ENCODE data around the gene ALDH4A1. TPM values are rescaled to one million over a fixed set of nuclear protein-coding genes. Genes with fewer than 3 reads are reported as not detected.

ALDH4A1 gene
- total and polyA plus RNA-seq, 7 donors: 19.5 to 81.1 (median 31.9) TPM

DNA sequence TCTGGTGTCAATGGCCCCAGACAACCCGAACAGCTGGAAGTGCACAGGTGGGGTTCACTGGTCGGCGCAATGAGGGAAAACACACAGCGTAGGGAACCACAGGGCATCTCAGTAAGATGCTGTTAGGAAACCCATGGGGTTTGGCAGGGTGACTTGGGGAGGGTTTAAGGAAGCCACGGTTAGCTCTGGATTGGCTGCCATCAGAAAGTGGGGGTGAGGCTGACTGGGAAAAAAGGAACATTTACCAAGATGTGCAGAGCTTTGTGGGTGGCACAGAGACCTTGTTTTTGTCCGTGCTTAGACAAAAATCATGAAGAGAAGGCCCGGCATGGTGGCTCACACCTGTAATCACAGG lies 11.0 kb downstream of the ALDH4A1 start:
- Histone ChIP-seq H3K36me3 (ENCODE audit: insufficient read depth in 1 of 2, low read depth in 1 of 2) (peaks cover 0 to 25% of the 10 kb centered on the region in 2 donors), H3K27me3 (ENCODE audit: insufficient read depth in 3 of 3, low read length in 2 of 3) (no peaks in the 10 kb centered on the region), H3K9me3 (no peaks in the 10 kb centered on the region), H3K4me3 (no peak overlapping the region), H3K27ac (no peak overlapping the region), H3K4me1 (peaks cover 21% of the 10 kb centered on the region)
- WGBS, 3 donors: 85 to 89% (median 88%) methylated on average over 7 of the region's 7 CpGs
- ATAC-seq (no peak), DNase-seq (no peak)
- intact Hi-C loops (cut with DNase I): no loop called here
- no peak for TF ChIP-seq CTCF (IDR thresholded peaks at IDR 0.05)

- intact Hi-C loops (cut with DNase I): no loop called here
- ATAC-seq (no peak), DNase-seq (no peak)
- 46 to 66% (median 50%) methylated on average over 6 of the region's 6 CpGs for WGBS, 3 donors
- no peak for TF ChIP-seq CTCF (IDR thresholded peaks at IDR 0.05)
- Histone ChIP-seq H3K4me3 (no peak overlapping the region), H3K4me1 (peaks cover 26% of the 10 kb centered on the region), H3K27ac (no peak overlapping the region), H3K27me3 (ENCODE audit: insufficient read depth in 3 of 3, low read length in 2 of 3) (no peaks in the 10 kb centered on the region), H3K9me3 (no peaks in the 10 kb centered on the region), H3K36me3 (ENCODE audit: insufficient read depth in 1 of 2, low read depth in 1 of 2) (peaks cover 0 to 25% of the 10 kb centered on the region in 2 donors)
Measured at GRCh38 chr1:18890706-18891425, 11.5 kb downstream of the ALDH4A1 start.

DNA sequence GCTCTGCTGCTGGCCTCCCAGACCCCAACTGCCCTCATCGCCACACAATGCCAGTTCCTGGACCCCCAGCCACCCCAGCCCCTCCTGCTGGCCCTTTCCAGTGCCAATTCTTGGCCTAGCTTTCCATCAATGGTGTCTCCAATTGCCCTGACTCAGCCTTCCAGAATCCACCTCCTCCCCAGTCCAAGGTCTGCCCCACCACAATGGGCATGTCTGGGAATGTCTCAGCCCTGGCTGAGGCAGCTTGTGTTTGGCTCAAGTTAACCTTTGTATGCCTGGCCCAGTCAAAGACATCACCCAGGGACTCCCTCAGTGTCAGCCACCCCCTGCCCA lies 16.4 kb downstream of the ALDH4A1 start:
- 50 to 73% (median 57%) methylated on average over 1 of the region's 1 CpG for WGBS, 3 donors
- no peak overlapping the region for H3K4me3 ChIP-seq
- ATAC-seq (peak; percentile 16 to 76 (median 48)), DNase-seq (no peak)
- intact Hi-C loops (cut with DNase I): no loop called here
- peak overlapping the region; percentile 73 for H3K27ac ChIP-seq
- H3K9me3 ChIP-seq: no peaks in the 10 kb centered on the region
- H3K36me3 ChIP-seq (ENCODE audit: insufficient read depth in 1 of 2, low read depth in 1 of 2): peaks cover 0 to 45% of the 10 kb centered on the region in 2 donors
- no peak for TF ChIP-seq CTCF (IDR thresholded peaks at IDR 0.05)
- H3K27me3 ChIP-seq (ENCODE audit: insufficient read depth in 3 of 3, low read length in 2 of 3): no peaks in the 10 kb centered on the region
- peaks cover 39% of the 10 kb centered on the region for H3K4me1 ChIP-seq

GRCh38 chr1:18885311-18886002 lies 16.9 kb downstream of the ALDH4A1 start:
- Histone ChIP-seq H3K36me3 (ENCODE audit: insufficient read depth in 1 of 2, low read depth in 1 of 2) (peaks cover 0 to 48% of the 10 kb centered on the region in 2 donors), H3K9me3 (no peaks in the 10 kb centered on the region), H3K27ac (peak overlapping the region; percentile 73), H3K4me1 (peaks cover 34% of the 10 kb centered on the region), H3K27me3 (ENCODE audit: insufficient read depth in 3 of 3, low read length in 2 of 3) (no peaks in the 10 kb centered on the region), H3K4me3 (no peak overlapping the region)
- ATAC-seq: peak; percentile 38 to 70 (median 46)
- no peak for DNase-seq
- intact Hi-C loops (cut with DNase I): no loop called here
- no peak for TF ChIP-seq CTCF (IDR thresholded peaks at IDR 0.05)
- 57 to 79% (median 64%) methylated on average over 15 to 17 of the region's 17 CpGs for WGBS, 3 donors
